ENCODE results near the gene NUP155.

GRCh38 chr5:37254581-37254980 lies 116.3 kb downstream of the NUP155 start:
- TF ChIP-seq POLR2AphosphoS5 (IDR thresholded peaks at IDR 0.05) (peak; percentile 61), CTCF (IDR thresholded peaks at IDR 0.05) (no peak)

Measured in prostate gland (tissue), 2 donors.